Panc1 (cell line): ENCODE results near the gene DEFB129. TPM values are rescaled to one million over a fixed set of nuclear protein-coding genes. Genes with fewer than 3 reads are reported as not detected.

Experiments
- ATAC-seq: fragments of 200-7000 bp; cut with Tn5 transposase; 2 replicates; pipeline ENCODE4 v1.9.1; 2020; ENCODE audit warnings: mild to moderate bottlenecking, moderate library complexity
- BruUV-seq: library from RNA; stranded (reverse); fragments of 400-500 nt; replicated peaks from 2 replicates; lab custom pipeline; 2021; lab: Mats Ljungman, UMichigan
- CTCF ChIA-PET: fragments of 300-600 bp; sonication (Branson Sonifier 250); formaldehyde crosslinking; loops from one replicate; lab custom pipeline; 2022; ENCODE audit warnings: antibody characterized with exemption; lab: Charles Lee
- POLR2A ChIA-PET: fragments of 300-600 bp; sonication (Branson Sonifier 250); formaldehyde crosslinking; loops from one replicate; lab custom pipeline; 2022; ENCODE audit warnings: antibody characterized with exemption; lab: Charles Lee
- DNase-seq: peaks from one replicate; pipeline ENCODE4 v3.0.0-alpha.2; 2010; ENCODE audit warnings: low read depth, low spot score
- H3K27ac ChIP-seq: 2 replicates; pipeline ENCODE4 v1.5.1; 2011; ENCODE audit warnings: mild to moderate bottlenecking, low read length, inconsistent platforms
- H3K27me3 ChIP-seq: fragments of 200-500 bp; sonication (Bioruptor generic); 2 replicates; pipeline ENCODE4 v1.6.0; 2014; ENCODE audit warnings: low read length, inconsistent platforms; ENCODE audit not compliant: control insufficient read depth, insufficient read depth
- H3K36me3 ChIP-seq: fragments of 200-500 bp; sonication (Bioruptor generic); 2 replicates; pipeline ENCODE4 v1.5.1; 2014; ENCODE audit warnings: inconsistent platforms, mild to moderate bottlenecking, low read length, moderate library complexity; ENCODE audit not compliant: control insufficient read depth, insufficient read depth
- H3K4me1 ChIP-seq: 2 replicates; pipeline ENCODE4 v1.5.1; 2011; ENCODE audit warnings: inconsistent platforms, mild to moderate bottlenecking, low read length, moderate library complexity; ENCODE audit not compliant: control insufficient read depth, insufficient read depth
- H3K4me3 ChIP-seq, 2 experiments: 2 replicates each; pipeline ENCODE4 v1.5.1; 2011 to 2012; ENCODE audit warnings: low read depth in 2 of 2, low read length in 2 of 2, mild to moderate bottlenecking in 2 of 2, inconsistent platforms in 1 of 2, moderate library complexity in 1 of 2
- H3K9me3 ChIP-seq: fragments of 200-500 bp; sonication (Bioruptor generic); 2 replicates; pipeline ENCODE4 v1.5.1; 2014; ENCODE audit warnings: low read depth, mild to moderate bottlenecking, inconsistent platforms, low read length, moderate library complexity; ENCODE audit not compliant: control insufficient read depth, insufficient read depth
- POLR2AphosphoS5 ChIP-seq: IDR thresholded peaks from 2 replicates; pipeline ENCODE4 v1.6.1; 2012; ENCODE audit warnings: mild to moderate bottlenecking, low read depth, low read length, moderate library complexity
- SIN3A ChIP-seq: IDR thresholded peaks from 2 replicates; pipeline ENCODE4 v1.6.1; 2012; ENCODE audit warnings: low read depth, mild to moderate bottlenecking, low read length, moderate library complexity, borderline replicate concordance; ENCODE audit not compliant: insufficient read depth
- TCF7L2 ChIP-seq: IDR thresholded peaks from 2 replicates; pipeline ENCODE4 v1.6.1; 2011; ENCODE audit warnings: mild to moderate bottlenecking, low read depth, low read length, inconsistent platforms
- in situ Hi-C: cut with HindIII; loops from 2 replicates; pipeline ENCODE4 v1.10.0; 2016; ENCODE audit warnings: low sequenced_read_pairs, low pct_unique_long_range_greater_than_20kb
- intact Hi-C: fragments of 100-400 bp; cut with micrococcal nuclease; formaldehyde crosslinking; loops from one replicate; pipeline ENCODE4 v1.10.0; 2022; ENCODE audit not compliant: unreplicated experiment
- total RNA-seq: library from RNA; stranded (reverse); gene quantifications from one replicate; pipeline ENCODE4 v1.2.1, GENCODE V29; 2021; ENCODE audit not compliant: unreplicated experiment
- TF ChIP-seq, protein P1 (sequence below), 2 experiments: IDR thresholded peaks; 2 replicates each; pipeline ENCODE4 v1.6.1; 2011 to 2012; ENCODE audit warnings: low read depth in 2 of 2, control low read depth in 1 of 2, low read length in 1 of 2, mild to moderate bottlenecking in 1 of 2, moderate library complexity in 1 of 2; ENCODE audit not compliant: insufficient read depth in 1 of 2
- TF ChIP-seq, protein P2 (sequence below): fragments of 450-650 bp; IDR thresholded peaks from 2 replicates; pipeline ENCODE4 v1.5.1; 2017; ENCODE audit warnings: mild to moderate bottlenecking

DEFB129 gene
- total RNA-seq, 1 experiment from 2014 or later, result not detected

DNA sequence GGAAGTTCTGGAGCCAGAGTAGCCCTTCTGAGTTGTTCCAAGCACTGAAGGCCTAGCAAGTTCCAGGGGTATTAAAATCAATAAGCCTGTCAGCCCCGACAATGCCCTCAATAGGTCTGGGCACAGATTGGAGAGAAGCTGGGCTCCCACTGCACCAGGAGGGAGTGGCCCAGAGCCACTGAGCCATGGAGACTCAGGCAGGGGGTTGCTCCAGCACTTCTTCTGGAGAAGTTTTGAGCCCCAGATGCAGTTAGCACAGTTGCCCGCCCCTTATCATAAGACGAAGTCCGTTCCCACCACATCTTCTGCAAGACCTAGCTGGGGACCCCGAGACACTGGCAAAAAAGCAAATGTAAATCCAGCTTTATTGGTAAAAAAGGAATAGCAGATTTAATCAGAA is 43.5 kb downstream of the DEFB129 start:
- in situ Hi-C loops (no loop called here), intact Hi-C loops (no loop called here)
- Histone ChIP-seq H3K9me3 (no peaks in the 10 kb centered on the region), H3K4me1 (no peaks in the 10 kb centered on the region), H3K36me3 (no peaks in the 10 kb centered on the region), H3K27ac (no peak overlapping the region), H3K27me3 (no peaks in the 10 kb centered on the region), H3K4me3 (no peak overlapping the region)
- TF ChIP-seq TCF7L2, result no peak
- TF ChIP-seq POLR2AphosphoS5, result no peak
- TF ChIP-seq, protein P1, sequence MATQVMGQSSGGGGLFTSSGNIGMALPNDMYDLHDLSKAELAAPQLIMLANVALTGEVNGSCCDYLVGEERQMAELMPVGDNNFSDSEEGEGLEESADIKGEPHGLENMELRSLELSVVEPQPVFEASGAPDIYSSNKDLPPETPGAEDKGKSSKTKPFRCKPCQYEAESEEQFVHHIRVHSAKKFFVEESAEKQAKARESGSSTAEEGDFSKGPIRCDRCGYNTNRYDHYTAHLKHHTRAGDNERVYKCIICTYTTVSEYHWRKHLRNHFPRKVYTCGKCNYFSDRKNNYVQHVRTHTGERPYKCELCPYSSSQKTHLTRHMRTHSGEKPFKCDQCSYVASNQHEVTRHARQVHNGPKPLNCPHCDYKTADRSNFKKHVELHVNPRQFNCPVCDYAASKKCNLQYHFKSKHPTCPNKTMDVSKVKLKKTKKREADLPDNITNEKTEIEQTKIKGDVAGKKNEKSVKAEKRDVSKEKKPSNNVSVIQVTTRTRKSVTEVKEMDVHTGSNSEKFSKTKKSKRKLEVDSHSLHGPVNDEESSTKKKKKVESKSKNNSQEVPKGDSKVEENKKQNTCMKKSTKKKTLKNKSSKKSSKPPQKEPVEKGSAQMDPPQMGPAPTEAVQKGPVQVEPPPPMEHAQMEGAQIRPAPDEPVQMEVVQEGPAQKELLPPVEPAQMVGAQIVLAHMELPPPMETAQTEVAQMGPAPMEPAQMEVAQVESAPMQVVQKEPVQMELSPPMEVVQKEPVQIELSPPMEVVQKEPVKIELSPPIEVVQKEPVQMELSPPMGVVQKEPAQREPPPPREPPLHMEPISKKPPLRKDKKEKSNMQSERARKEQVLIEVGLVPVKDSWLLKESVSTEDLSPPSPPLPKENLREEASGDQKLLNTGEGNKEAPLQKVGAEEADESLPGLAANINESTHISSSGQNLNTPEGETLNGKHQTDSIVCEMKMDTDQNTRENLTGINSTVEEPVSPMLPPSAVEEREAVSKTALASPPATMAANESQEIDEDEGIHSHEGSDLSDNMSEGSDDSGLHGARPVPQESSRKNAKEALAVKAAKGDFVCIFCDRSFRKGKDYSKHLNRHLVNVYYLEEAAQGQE (IDR thresholded peaks at IDR 0.05; ENCODE audit: insufficient read depth in 1 of 2, low read depth in 2 of 2, low read length in 1 of 2), result no peak
- TF ChIP-seq SIN3A, result no peak
- TF ChIP-seq, protein P2, sequence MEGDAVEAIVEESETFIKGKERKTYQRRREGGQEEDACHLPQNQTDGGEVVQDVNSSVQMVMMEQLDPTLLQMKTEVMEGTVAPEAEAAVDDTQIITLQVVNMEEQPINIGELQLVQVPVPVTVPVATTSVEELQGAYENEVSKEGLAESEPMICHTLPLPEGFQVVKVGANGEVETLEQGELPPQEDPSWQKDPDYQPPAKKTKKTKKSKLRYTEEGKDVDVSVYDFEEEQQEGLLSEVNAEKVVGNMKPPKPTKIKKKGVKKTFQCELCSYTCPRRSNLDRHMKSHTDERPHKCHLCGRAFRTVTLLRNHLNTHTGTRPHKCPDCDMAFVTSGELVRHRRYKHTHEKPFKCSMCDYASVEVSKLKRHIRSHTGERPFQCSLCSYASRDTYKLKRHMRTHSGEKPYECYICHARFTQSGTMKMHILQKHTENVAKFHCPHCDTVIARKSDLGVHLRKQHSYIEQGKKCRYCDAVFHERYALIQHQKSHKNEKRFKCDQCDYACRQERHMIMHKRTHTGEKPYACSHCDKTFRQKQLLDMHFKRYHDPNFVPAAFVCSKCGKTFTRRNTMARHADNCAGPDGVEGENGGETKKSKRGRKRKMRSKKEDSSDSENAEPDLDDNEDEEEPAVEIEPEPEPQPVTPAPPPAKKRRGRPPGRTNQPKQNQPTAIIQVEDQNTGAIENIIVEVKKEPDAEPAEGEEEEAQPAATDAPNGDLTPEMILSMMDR, result no peak
- DNase-seq, result no peak
- ChIA-PET POLR2A (no interaction called here), CTCF (no interaction called here)
- BruUV-seq, result no TSS peak
- ATAC-seq, result no peak

DNA sequence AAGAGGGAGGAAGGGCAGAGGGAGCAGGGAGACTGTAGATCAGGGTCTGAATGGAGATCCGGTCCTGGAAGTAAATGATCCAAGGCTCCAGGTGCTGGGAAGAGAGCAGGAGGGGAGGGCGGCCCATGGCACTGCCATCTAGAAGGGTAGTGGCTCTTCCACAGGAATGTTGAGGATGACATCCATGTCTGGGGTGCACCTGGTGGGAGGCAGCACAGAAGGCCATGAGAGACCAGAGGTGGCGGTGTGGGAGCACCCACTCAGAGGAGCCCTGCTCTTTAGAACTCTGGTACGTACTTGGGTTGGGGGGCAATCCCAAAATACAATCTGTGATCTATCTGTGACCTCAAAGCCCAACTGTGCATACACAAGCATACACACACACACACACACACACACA is 44.0 kb downstream of the DEFB129 start:
- ChIA-PET CTCF (no interaction called here), POLR2A (no interaction called here)
- TF ChIP-seq TCF7L2 (no peak), SIN3A (no peak), POLR2AphosphoS5 (no peak)
- TF ChIP-seq, protein P1 (IDR thresholded peaks at IDR 0.05; ENCODE audit: insufficient read depth in 1 of 2, low read depth in 2 of 2, low read length in 1 of 2), result no peak
- TF ChIP-seq, protein P2, result no peak
- Histone ChIP-seq H3K27me3 (no peaks in the 10 kb centered on the region), H3K9me3 (no peaks in the 10 kb centered on the region), H3K36me3 (no peaks in the 10 kb centered on the region), H3K4me3 (no peak overlapping the region), H3K4me1 (no peaks in the 10 kb centered on the region), H3K27ac (no peak overlapping the region)
- intact Hi-C loops, result no loop called here
- no TSS peak for BruUV-seq
- in situ Hi-C loops, result no loop called here
- DNase-seq (no peak), ATAC-seq (no peak)
